SIG-M5 treated with dmso at 0.1 percent for 504 hours (cell line): Measurements from ENCODE around the gene KRT9.
"Not testable (repeated sequence)": the region's sequence is repeated elsewhere in the genome, so short reads cannot be mapped to it uniquely, and the experiment has no call there.

ENCODE experiments used
- DNase-seq: peaks from one replicate; lab custom pipeline; 2025; ENCODE audit not compliant: unreplicated experiment; lab: John Stamatoyannopoulos, UW

KRT9 gene, protein sequence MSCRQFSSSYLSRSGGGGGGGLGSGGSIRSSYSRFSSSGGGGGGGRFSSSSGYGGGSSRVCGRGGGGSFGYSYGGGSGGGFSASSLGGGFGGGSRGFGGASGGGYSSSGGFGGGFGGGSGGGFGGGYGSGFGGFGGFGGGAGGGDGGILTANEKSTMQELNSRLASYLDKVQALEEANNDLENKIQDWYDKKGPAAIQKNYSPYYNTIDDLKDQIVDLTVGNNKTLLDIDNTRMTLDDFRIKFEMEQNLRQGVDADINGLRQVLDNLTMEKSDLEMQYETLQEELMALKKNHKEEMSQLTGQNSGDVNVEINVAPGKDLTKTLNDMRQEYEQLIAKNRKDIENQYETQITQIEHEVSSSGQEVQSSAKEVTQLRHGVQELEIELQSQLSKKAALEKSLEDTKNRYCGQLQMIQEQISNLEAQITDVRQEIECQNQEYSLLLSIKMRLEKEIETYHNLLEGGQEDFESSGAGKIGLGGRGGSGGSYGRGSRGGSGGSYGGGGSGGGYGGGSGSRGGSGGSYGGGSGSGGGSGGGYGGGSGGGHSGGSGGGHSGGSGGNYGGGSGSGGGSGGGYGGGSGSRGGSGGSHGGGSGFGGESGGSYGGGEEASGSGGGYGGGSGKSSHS

GRCh38 chr17:41571561-41572434 is at the start of gene KRT9:
Gene KRT9, minus strand, starts transcription at chr17:41572059. Its CDS starts 67 bp downstream, at chr17:41571992.
- DNase-seq = no peak

- DNase-seq = not testable (repeated sequence)
Measured at GRCh38 chr17:41621435-41621817, 49.6 kb upstream of the KRT9 start.

- DNase-seq = no peak
Measured at GRCh38 chr17:41620583-41621434, 49.0 kb upstream of the KRT9 start.

- DNase-seq = not testable (repeated sequence)
Measured at GRCh38 chr17:41619927-41620582, 48.2 kb upstream of the KRT9 start.

GRCh38 chr17:41619036-41619926 is 47.4 kb upstream of the KRT9 start:
- DNase-seq = no peak

DNA sequence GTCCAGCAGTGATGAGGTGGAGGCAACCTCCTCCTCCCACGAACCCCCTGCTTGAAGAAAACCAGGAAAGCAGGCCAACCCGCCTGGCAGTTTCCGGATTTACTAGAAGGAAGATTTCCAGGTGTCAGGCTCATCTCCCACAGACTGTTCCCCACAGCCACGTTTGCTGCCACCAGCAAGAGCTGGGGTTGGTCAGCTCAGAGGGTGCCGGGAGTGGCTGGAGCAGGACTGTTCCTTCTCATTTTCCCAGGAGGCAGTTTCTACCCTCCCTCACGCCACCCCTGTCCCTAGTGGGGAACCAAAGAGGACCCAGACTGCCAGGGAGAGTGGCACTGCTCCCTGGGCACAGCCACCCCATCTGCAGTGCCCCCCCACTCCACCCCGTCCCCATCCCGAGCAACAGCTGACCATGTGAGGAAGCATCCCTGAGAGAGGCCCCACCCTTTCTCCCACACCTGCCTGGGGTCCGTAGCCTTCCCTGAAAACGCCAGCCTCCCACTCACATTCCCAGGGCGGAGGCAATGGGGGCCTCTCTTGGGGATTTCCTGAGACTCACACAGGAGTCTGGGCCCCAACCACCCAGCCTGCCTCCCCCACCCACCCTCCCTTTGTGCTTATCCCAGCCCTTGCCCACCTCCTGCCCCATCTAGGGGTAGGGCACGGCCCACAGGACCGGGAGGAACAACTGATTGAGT is 46.6 kb upstream of the KRT9 start:
- DNase-seq = no peak

- DNase-seq = no peak
Measured at GRCh38 chr17:41617698-41618097, 45.8 kb upstream of the KRT9 start.

GRCh38 chr17:41617136-41617535 is 45.3 kb upstream of the KRT9 start:
- DNase-seq = no peak

DNA sequence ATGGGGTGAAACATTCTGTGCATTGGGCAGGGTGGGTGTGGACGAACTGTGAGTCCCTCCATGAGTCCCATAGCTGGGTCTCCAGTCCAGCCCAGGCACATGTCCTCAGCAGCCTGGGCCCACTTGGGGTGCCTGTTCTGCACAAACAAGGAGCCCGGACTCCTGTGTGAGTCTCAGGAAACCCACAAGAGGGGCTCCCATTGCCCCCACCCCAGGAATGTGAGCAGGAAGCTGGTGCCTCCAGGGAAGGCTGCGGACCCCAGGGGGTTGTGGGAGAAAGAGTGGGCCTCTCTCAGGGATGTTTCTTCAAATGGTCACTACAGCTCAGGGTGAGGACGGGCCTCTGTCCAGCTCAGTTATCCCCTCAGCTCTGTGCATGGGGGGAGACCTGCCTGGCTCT is 44.6 kb upstream of the KRT9 start:
- DNase-seq = not testable (repeated sequence)

DNA sequence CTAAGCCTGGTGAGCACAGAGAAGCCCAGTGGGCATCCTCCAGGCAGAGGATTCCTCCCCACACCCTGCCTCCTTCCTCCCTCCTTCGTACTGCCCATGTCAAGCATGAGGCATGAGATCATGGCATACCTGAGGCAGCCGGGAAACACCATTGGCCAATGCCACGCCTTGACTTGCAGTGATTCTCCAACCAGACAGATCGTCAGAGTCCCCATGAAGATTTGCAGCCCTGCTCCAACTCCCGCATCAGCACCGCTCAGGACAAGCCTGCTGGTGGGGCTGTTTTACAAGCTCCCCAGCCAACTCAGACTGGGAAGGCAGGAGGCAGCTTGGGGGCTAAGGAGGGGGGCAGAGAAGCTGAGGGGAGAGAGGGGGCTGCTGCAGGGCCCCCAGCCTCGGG is 43.6 kb upstream of the KRT9 start:
- no peak for DNase-seq

DNA sequence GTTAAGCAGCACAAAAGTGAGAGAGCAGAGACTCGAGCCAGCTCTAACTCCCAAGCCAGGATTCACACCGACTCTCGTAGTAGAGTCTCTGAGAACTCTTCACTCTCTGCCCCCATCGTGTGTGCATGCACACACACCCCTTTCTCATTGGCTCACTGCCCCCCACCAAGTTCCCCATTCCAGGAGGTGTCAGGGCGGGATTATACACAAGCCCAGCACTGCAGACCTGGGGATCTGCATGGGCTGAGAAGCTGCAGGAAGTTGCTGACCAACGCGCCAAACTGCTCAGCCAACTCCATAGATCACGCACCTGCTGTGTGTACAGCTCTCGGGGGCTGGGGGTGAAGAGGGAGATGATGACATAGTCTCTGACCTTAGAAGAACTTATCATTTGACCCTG is 42.9 kb upstream of the KRT9 start:
- not testable (repeated sequence) for DNase-seq

DNA sequence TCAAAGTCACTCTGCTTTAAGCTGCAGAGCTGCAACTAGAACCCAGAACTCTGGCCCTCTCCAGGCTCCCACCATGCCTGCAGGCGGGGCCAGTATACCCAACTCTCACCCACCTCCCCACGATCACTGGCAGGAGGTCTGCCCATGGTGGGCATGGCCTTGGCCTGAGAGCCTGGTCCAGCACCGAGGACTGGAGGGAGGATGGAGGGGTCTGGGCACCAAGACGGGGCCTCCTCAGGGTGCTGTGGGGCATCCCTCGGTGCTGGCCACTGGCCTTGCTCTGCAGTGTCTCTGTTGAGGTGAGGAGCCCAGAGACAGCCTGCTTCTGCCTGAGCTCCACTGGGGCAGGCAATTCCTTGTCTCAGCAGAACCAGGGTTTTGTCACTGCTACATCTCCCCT is 42.2 kb upstream of the KRT9 start:
- DNase-seq = no peak

- DNase-seq = no peak
Measured at GRCh38 chr17:41613277-41614082, 41.6 kb upstream of the KRT9 start.

DNA sequence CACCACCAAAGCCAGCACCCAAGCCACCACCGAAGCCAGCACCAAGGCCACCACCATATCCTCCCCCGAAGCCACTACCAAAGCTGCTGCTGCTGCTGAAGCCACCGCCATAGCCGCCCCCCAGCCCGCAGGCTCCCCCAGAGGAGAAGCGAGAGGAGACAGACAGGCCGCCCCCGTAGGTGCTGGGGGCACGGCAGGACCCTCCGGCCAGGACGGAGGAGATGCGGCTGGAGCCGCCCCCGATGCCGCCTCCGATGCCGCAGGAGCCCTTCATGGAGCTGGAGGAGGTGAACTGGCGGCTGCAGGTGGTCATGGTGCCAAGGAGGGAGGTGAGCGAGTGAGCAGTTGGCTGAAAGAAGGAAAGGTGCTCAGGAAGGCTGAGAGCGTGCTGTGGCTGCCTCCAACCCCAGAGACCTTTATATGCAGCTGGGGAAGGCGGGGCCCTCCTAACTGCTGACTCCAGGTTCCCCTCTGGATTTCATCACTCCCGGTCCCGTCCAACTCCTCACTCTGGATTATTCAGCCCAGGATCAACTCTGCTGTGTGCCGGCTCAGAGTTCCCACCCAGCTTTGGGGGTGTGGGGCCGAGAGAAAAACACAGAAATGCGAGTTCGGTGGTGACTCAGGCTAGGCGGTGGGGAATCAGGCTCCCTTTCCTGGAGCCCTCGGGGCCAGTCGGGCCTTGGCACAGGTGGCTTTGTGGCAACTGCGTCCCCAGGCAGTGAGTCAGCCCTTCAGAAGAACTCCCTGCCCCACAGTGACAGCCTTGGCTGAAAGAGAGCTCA is 40.7 kb upstream of the KRT9 start, which contains the start of gene KRT16:
Gene KRT16, minus strand, starts transcription at position 392 of the 785 bp plus-strand sequence. Its CDS starts 79 bp downstream, at position 313.
- DNase-seq = not testable (repeated sequence)

DNA sequence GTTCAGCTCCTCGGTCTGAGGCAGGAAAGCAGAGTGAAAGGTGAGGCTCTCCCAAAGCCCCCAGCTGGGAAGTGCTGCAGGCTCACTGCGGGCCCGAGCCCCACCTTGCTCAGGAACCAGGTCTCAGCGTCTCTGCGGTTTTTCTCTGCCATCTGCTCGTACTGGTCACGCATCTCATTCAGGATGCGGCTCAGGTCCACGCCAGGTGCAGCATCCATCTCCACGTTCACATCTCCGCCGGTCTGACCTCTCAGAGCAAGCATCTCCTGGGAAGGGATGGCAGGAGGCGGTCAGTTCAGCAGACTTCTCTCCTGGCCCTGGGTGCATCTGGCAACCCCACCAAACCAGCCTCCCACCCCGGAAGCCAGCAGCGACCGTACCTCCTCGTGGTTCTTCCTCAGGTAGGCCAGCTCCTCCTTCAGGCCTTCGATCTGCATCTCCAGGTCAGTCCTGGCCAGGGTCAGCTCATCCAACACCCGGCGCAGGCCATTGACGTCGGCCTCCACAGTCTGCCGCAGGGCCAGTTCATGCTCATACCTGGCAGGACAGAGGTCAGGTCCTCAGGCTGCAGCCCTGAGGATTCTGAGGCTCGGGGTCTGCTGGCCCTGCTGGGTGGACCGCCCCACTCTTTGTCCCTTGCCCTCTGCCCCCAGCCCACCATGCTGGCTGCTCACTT is 39.2 kb upstream of the KRT9 start:
- no peak for DNase-seq

GRCh38 chr17:41610061-41610517 is 38.2 kb upstream of the KRT9 start:
- DNase-seq = not testable (repeated sequence)
